GM18505 (cell line): ENCODE results near the gene TFEC.

Experiments
- ATAC-seq: cut with Tn5 transposase; IDR thresholded peaks from one replicate; pipeline ENCODE4 v1.9.1; 2021; ENCODE audit not compliant: unreplicated experiment
- POLR2A ChIP-seq: IDR thresholded peaks from 4 replicates; pipeline ENCODE4 v1.6.1; 2011; ENCODE audit warnings: borderline replicate concordance; ENCODE audit not compliant: insufficient read depth, insufficient read length; ENCODE audit errors: extremely low read depth

Gene TFEC

GRCh38 chr7:115924411-115924810 lies 106.2 kb downstream of the TFEC start:
- TF ChIP-seq POLR2A: no peak
- no peak for ATAC-seq

DNA sequence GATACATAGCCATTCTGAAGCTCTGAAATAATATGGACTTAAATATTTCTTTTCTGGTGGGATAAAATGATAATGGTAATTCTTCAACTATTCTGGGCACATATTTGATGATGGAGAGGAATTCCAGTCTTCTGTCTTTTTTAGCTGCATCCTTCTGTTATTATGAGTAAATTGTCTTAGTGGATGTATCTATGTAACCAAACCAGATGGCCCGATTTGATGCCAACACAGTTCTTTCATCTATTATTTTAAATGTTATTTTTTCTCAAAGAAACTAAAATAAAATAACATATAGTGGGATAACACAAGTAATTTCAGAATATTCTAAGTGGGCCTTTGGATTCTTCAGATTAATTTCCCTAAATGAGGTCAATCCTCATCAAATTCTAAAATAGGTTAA lies 110.2 kb downstream of the TFEC start:
- no peak for ATAC-seq
- TF ChIP-seq POLR2A: no peak

DNA sequence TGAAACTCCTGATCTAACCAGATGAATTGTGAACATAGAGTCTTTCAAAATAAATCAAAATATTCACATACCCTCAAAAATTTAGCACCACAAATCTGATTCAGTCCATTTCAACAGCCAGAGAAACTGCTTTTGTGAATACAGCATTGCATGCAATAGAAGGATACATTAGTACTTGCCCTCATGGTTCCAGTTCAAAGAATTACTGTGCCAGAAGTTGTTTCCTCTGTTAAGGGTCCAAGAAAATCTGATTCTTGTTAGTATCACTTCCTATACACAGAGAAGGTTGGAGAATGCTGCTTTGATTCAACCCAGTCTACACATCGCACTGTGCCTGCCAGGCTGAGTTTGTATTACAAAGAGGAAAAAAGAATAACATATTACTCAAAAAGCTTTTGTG lies 115.6 kb downstream of the TFEC start:
- ATAC-seq: no peak
- no peak for TF ChIP-seq POLR2A

- no peak for TF ChIP-seq POLR2A
- no peak for ATAC-seq
Measured at GRCh38 chr7:115911465-115911864, 119.1 kb downstream of the TFEC start.

DNA sequence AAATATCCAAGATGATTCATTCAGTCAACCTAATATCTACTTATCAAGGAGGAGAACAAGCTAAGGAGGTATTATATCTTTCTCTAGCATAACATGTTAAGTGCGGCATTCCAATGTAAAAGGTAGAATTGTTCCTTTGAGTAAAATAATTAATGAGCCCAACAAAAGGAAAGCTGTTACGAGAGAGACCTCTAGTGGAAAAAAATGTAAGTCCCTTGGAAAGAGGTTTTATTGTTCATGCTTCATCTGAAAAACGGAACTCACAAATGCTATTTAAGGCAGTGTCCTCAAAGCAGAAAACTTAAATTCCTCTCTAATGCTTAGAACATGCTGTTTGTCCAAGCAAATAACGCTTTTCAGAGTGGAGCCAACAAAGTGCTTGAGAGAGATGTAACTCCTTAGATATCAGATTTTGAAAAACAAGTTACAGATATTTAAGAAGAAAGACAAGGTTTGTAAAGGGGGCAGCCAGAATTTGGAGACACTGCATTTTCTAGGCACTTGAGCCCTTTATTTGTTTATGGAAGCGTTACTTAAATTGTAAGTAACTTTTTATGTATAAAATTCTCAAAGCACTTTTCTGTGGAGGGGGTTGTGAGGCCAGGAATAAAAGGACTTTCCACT lies 119.9 kb downstream of the TFEC start:
- peak; percentile 70 for ATAC-seq
- no peak for TF ChIP-seq POLR2A

- TF ChIP-seq POLR2A: no peak
- no peak for ATAC-seq
Measured at GRCh38 chr7:115906731-115907130, 123.8 kb downstream of the TFEC start.

DNA sequence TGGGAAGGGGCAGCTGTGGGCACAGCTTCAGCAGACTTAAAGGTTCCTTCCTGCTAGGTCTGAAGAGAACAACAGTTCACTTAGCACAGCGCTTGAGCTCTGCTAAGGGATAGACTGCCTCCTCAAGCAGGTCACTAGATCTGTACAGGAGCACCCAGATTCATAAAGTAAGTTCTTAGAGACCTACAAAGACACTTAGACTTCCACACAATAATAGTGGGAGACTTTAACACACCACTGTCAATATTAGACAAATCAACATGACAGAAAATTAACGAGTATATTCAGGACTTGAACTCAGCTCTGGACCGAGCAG lies 140.9 kb downstream of the TFEC start:
- no peak for ATAC-seq
- TF ChIP-seq POLR2A: no peak

DNA sequence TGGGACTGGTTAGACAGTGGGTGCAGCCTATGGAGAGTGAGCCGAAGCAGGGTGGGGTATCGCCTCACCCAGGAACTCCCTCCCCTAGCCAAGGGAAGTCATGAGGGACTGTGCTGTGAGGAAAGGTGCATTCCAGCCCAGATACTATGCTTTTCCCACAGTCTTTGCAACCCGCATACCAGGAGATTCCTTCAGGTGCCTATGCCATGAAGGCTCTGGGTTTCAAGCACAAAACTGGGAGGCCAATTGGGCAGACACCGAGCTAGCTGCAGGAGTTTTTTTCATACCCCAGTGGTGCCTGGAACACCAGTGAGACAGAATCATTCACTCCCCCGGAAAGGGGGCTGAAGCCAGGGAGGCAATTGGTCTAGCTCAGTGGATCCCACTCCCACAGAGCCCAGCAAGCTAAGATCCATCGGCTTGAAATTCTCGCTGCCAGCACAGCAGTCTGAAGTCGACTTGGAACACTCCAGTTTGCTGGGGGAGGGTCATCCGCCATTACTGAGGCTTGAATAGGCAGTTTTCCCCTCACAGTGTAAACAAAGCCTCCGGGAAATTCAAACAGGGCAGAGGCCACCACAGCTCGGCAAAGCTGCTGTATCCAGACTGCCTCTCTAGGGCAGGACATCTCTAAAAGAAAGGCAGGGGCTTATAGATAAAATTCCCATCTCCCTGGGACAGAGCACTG lies 141.4 kb downstream of the TFEC start:
- ATAC-seq: no peak
- TF ChIP-seq POLR2A: no peak

GRCh38 chr7:115885550-115885949 lies 145.0 kb downstream of the TFEC start:
- no peak for ATAC-seq
- no peak for TF ChIP-seq POLR2A
